Measurements from ENCODE around the gene CFAP46. TPM values are rescaled to one million over a fixed set of nuclear protein-coding genes. Genes with fewer than 3 reads are reported as not detected.

Gene CFAP46
- total RNA-seq, 1 experiment from 2014 or later = 1.6 TPM

- ATAC-seq (no peak), DNase-seq (ENCODE audit: low read depth, low spot score) (no peak)
- POLR2A ChIA-PET = no interaction called here
- intact Hi-C loops (cut with micrococcal nuclease; ENCODE audit: unreplicated experiment) (loop anchor here (10.0 kb wide), 1 partner anchor 149 kb away; no protein-coding TSS in a partner anchor), in situ Hi-C loops (cut with HindIII; ENCODE audit: low pct_unique_long_range_greater_than_20kb, low sequenced_read_pairs) (no loop called here)
- BruUV-seq (replicated peaks) = no TSS peak
- no peaks in the 10 kb centered on the region for H3K9me3 ChIP-seq (ENCODE audit: control insufficient read depth, insufficient read depth, low read depth, low read length)
- peaks cover 6% of the 10 kb centered on the region for H3K27me3 ChIP-seq (ENCODE audit: control insufficient read depth, insufficient read depth, low read length)
- no peaks in the 10 kb centered on the region for H3K36me3 ChIP-seq (ENCODE audit: control insufficient read depth, insufficient read depth, low read length)
- H3K4me3 ChIP-seq (ENCODE audit: low read depth in 2 of 2, low read length in 2 of 2) = no peak overlapping the region
- no peak for TF ChIP-seq CTCF (IDR thresholded peaks at IDR 0.05)
- no peak for TF ChIP-seq TCF7L2 (IDR thresholded peaks at IDR 0.05; ENCODE audit: low read depth, low read length)
- TF ChIP-seq REST (IDR thresholded peaks at IDR 0.05; ENCODE audit: insufficient read depth in 1 of 2, low read depth in 2 of 2, low read length in 1 of 2) = no peak
- no peak for TF ChIP-seq POLR2AphosphoS5 (IDR thresholded peaks at IDR 0.05; ENCODE audit: low read depth, low read length)
- no peak for TF ChIP-seq SIN3A (IDR thresholded peaks at IDR 0.05; ENCODE audit: borderline replicate concordance, insufficient read depth, low read depth, low read length)
- CTCF ChIA-PET = no interaction called here
- no peak overlapping the region for H3K27ac ChIP-seq (ENCODE audit: low read length)
- peaks cover 3% of the 10 kb centered on the region; the same call in 1 of the 2 replicates for H3K4me1 ChIP-seq (ENCODE audit: control insufficient read depth, insufficient read depth, low read length)
Measured at GRCh38 chr10:132945894-132946255, 3.5 kb upstream of the CFAP46 start.

- peaks cover 5% of the 10 kb centered on the region for H3K27me3 ChIP-seq (ENCODE audit: control insufficient read depth, insufficient read depth, low read length)
- CTCF ChIA-PET = no interaction called here
- DNase-seq (ENCODE audit: low read depth, low spot score) (no peak), ATAC-seq (no peak)
- POLR2A ChIA-PET = interaction anchor here (0.6 kb wide), 1 partner anchor 50 kb away, joined by 7 read pairs; no protein-coding TSS in a partner anchor
- in situ Hi-C loops (cut with HindIII; ENCODE audit: low pct_unique_long_range_greater_than_20kb, low sequenced_read_pairs) (no loop called here), intact Hi-C loops (cut with micrococcal nuclease; ENCODE audit: unreplicated experiment) (loop anchor here (10.0 kb wide), 1 partner anchor 149 kb away; no protein-coding TSS in a partner anchor)
- no peak overlapping the region for H3K27ac ChIP-seq (ENCODE audit: low read length)
- H3K4me3 ChIP-seq (ENCODE audit: low read depth in 2 of 2, low read length in 2 of 2) = no peak overlapping the region
- no peaks in the 10 kb centered on the region for H3K9me3 ChIP-seq (ENCODE audit: control insufficient read depth, insufficient read depth, low read depth, low read length)
- no peaks in the 10 kb centered on the region for H3K36me3 ChIP-seq (ENCODE audit: control insufficient read depth, insufficient read depth, low read length)
- BruUV-seq (replicated peaks) = no TSS peak
- H3K4me1 ChIP-seq (ENCODE audit: control insufficient read depth, insufficient read depth, low read length) = peaks cover 3% of the 10 kb centered on the region; the same call in 1 of the 2 replicates
- TF ChIP-seq SIN3A (IDR thresholded peaks at IDR 0.05; ENCODE audit: borderline replicate concordance, insufficient read depth, low read depth, low read length) (no peak), REST (IDR thresholded peaks at IDR 0.05; ENCODE audit: insufficient read depth in 1 of 2, low read depth in 2 of 2, low read length in 1 of 2) (no peak), POLR2AphosphoS5 (IDR thresholded peaks at IDR 0.05; ENCODE audit: low read depth, low read length) (no peak), TCF7L2 (IDR thresholded peaks at IDR 0.05; ENCODE audit: low read depth, low read length) (no peak), CTCF (IDR thresholded peaks at IDR 0.05) (no peak)
Measured at GRCh38 chr10:132945125-132945893, 2.9 kb upstream of the CFAP46 start.

All from Panc1 (cell line).